Hepatocyte (in vitro differentiated cells): Measurements from ENCODE around the gene CYP27B1. TPM values are rescaled to one million over a fixed set of nuclear protein-coding genes. Genes with fewer than 3 reads are reported as not detected.

Experiments used
- DNase-seq: peaks from one replicate; pipeline ENCODE4 v3.0.0-alpha.2; 2016; ENCODE audit warnings: low spot score
- H2AFZ ChIP-seq: fragments of 200-600 bp; sonication (generic); 2 replicates; pipeline ENCODE4 v1.6.0; 2016; ENCODE audit warnings: antibody characterized with exemption, mild to moderate bottlenecking
- H3K27ac ChIP-seq: fragments of 200-600 bp; sonication (generic); 2 replicates; pipeline ENCODE4 v1.5.1; 2016; ENCODE audit warnings: mild to moderate bottlenecking
- H3K27me3 ChIP-seq: fragments of 200-600 bp; sonication (generic); 2 replicates; pipeline ENCODE4 v1.6.1; 2016
- H3K36me3 ChIP-seq: fragments of 200-600 bp; sonication (generic); replicated peaks from 2 replicates; pipeline ENCODE4 v1.5.1; 2016; ENCODE audit warnings: low read depth; ENCODE audit not compliant: insufficient read depth
- H3K4me1 ChIP-seq: fragments of 200-600 bp; sonication (generic); 2 replicates; pipeline ENCODE4 v1.5.1; 2016; ENCODE audit warnings: mild to moderate bottlenecking, moderate library complexity; ENCODE audit not compliant: insufficient read depth
- H3K4me2 ChIP-seq: fragments of 200-600 bp; sonication (generic); 2 replicates; pipeline ENCODE4 v1.6.0; 2016
- H3K4me3 ChIP-seq: fragments of 200-600 bp; sonication (generic); 2 replicates; pipeline ENCODE4 v1.5.1; 2016; ENCODE audit warnings: mild to moderate bottlenecking
- H3K79me2 ChIP-seq: fragments of 200-600 bp; sonication (generic); 2 replicates; pipeline ENCODE4 v1.6.0; 2017; ENCODE audit warnings: mild to moderate bottlenecking
- H3K9me2 ChIP-seq: fragments of 200-600 bp; sonication (generic); replicated peaks from 2 replicates; pipeline ENCODE4 v1.6.0; 2017; ENCODE audit warnings: mild to moderate bottlenecking; ENCODE audit not compliant: insufficient read depth
- H3K9me3 ChIP-seq: fragments of 200-600 bp; sonication (generic); 2 replicates; pipeline ENCODE4 v1.5.1; 2016; ENCODE audit warnings: low read depth, mild to moderate bottlenecking
- H4K20me1 ChIP-seq: fragments of 200-600 bp; sonication (generic); 2 replicates; pipeline ENCODE4 v1.6.0; 2016; ENCODE audit warnings: mild to moderate bottlenecking; ENCODE audit not compliant: insufficient read depth, poor library complexity, severe bottlenecking
- EZH2 ChIP-seq: fragments of 200-600 bp; sonication (generic); IDR thresholded peaks from 2 replicates; pipeline ENCODE4 v1.6.1; 2016; ENCODE audit warnings: antibody characterized with exemption, mild to moderate bottlenecking, borderline replicate concordance
- EZH2phosphoT487 ChIP-seq: fragments of 200-600 bp; sonication (generic); IDR thresholded peaks from one replicate; pipeline ENCODE4 v1.6.1; 2018; ENCODE audit warnings: antibody characterized with exemption, mild to moderate bottlenecking, low read depth, moderate library complexity; ENCODE audit not compliant: unreplicated experiment, severe bottlenecking
- WGBS: methylation state at CpG from one replicate; pipeline ENCODE4 v1.1.6; 2016; ENCODE audit warnings: low lambda C conversion rate; ENCODE audit errors: missing lambda C conversion rate; 5-methylcytosine and 5-hydroxymethylcytosine counted together
- microRNA-seq: library from miRNA; unstranded; fragments of <30 nt; microRNA quantifications from one replicate; pipeline ENCODE4, GENCODE V29; 2017
- polyA plus RNA-seq: library from polyadenylated mRNA; unstranded; fragments of >200 nt; fragmentation: Nextera tagmentation; extraction: Ambion mirVana; gene quantifications from 2 replicates; pipeline ENCODE4 v1.2.1, GENCODE V29; 2016
- small RNA-seq: library from RNA; depleted of rRNA; stranded (forward); fragments of <200 nt; gene quantifications from one replicate; pipeline ENCODE3, GENCODE V24; 2014
- total RNA-seq: library from RNA; depleted of rRNA; stranded (reverse); fragments of >200 nt; gene quantifications from 2 replicates; pipeline ENCODE4 v1.2.3, GENCODE V29; 2014
- TF ChIP-seq, protein P1 (sequence below): fragments of 200-600 bp; sonication (generic); IDR thresholded peaks from 2 replicates; pipeline ENCODE4 v1.5.1; 2016; ENCODE audit warnings: antibody characterized with exemption, mild to moderate bottlenecking; ENCODE audit not compliant: poor library complexity

The CYP27B1 gene
- total and polyA plus RNA-seq, 2 experiments from 2014 or later, result 0.23 to 2.3 TPM

GRCh38 chr12:57713209-57713608 is 53.7 kb downstream of the CYP27B1 start:
- no peak for DNase-seq
- no peaks in the 10 kb centered on the region for H3K9me3 ChIP-seq
- H3K27me3 ChIP-seq, result no peaks in the 10 kb centered on the region
- H3K36me3 ChIP-seq, result no peaks in the 10 kb centered on the region
- TF ChIP-seq EZH2phosphoT487, result no peak
- no peak for TF ChIP-seq EZH2
- TF ChIP-seq, protein P1, sequence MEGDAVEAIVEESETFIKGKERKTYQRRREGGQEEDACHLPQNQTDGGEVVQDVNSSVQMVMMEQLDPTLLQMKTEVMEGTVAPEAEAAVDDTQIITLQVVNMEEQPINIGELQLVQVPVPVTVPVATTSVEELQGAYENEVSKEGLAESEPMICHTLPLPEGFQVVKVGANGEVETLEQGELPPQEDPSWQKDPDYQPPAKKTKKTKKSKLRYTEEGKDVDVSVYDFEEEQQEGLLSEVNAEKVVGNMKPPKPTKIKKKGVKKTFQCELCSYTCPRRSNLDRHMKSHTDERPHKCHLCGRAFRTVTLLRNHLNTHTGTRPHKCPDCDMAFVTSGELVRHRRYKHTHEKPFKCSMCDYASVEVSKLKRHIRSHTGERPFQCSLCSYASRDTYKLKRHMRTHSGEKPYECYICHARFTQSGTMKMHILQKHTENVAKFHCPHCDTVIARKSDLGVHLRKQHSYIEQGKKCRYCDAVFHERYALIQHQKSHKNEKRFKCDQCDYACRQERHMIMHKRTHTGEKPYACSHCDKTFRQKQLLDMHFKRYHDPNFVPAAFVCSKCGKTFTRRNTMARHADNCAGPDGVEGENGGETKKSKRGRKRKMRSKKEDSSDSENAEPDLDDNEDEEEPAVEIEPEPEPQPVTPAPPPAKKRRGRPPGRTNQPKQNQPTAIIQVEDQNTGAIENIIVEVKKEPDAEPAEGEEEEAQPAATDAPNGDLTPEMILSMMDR, result no peak
- no peaks in the 10 kb centered on the region for H3K4me1 ChIP-seq
- H3K27ac ChIP-seq, result no peak overlapping the region
- no peak overlapping the region for H2AFZ ChIP-seq
- no peak overlapping the region for H3K4me3 ChIP-seq
- H4K20me1 ChIP-seq, result no peaks in the 10 kb centered on the region
- H3K79me2 ChIP-seq, result no peaks in the 10 kb centered on the region
- no peaks in the 10 kb centered on the region for H3K9me2 ChIP-seq
- 89% methylated on average over 5 of the region's 5 CpGs for WGBS
- no peak overlapping the region for H3K4me2 ChIP-seq

GRCh38 chr12:57712701-57713100 is 54.2 kb downstream of the CYP27B1 start:
- WGBS, result 96% methylated on average over 3 of the region's 3 CpGs
- Histone ChIP-seq H3K4me2 (no peak overlapping the region), H3K27ac (no peak overlapping the region), H3K27me3 (no peaks in the 10 kb centered on the region), H3K36me3 (no peaks in the 10 kb centered on the region), H3K9me2 (no peaks in the 10 kb centered on the region), H4K20me1 (no peaks in the 10 kb centered on the region), H2AFZ (no peak overlapping the region), H3K9me3 (no peaks in the 10 kb centered on the region), H3K4me1 (no peaks in the 10 kb centered on the region), H3K4me3 (no peak overlapping the region), H3K79me2 (no peaks in the 10 kb centered on the region)
- no peak for DNase-seq
- no peak for TF ChIP-seq EZH2phosphoT487
- TF ChIP-seq, protein P1, result no peak
- TF ChIP-seq EZH2, result no peak

Small RNA genes within 50 kb of the gene (microRNA-seq; reads per million reads assigned to microRNA genes)
- gene MIR6759, result 1.3 reads per million

Small RNA genes within 50 kb of the gene (small RNA-seq; reads per million reads assigned to genes)
- not detected for gene RNU6-1083P

Other genes starting within 250 kb of the CYP27B1 start
- 92.7 and 105 TPM in 2 replicates for gene DDIT3, start 246.6 kb downstream of the CYP27B1 start, total RNA-seq
- gene DDIT3, start 246.6 kb downstream of the CYP27B1 start, polyA plus RNA-seq, result 133 and 145 TPM in 2 replicates
- gene MBD6, start 244.3 kb downstream of the CYP27B1 start, total RNA-seq, result 6.6 and 7.0 TPM in 2 replicates
- gene MBD6, start 244.3 kb downstream of the CYP27B1 start, polyA plus RNA-seq, result 35.2 and 39.8 TPM in 2 replicates
- 122 and 124 TPM in 2 replicates for gene DCTN2, start 219.9 kb downstream of the CYP27B1 start, total RNA-seq
- gene DCTN2, start 219.9 kb downstream of the CYP27B1 start, polyA plus RNA-seq, result 110 and 112 TPM in 2 replicates
- 0.03 and 0.16 TPM in 2 replicates for gene KIF5A, start 217.0 kb downstream of the CYP27B1 start, total RNA-seq
- gene KIF5A, start 217.0 kb downstream of the CYP27B1 start, polyA plus RNA-seq, result 0.18 TPM in 2 replicates
- 30.0 and 41.6 TPM in 2 replicates for gene PIP4K2C, start 175.9 kb downstream of the CYP27B1 start, total RNA-seq
- gene PIP4K2C, start 175.9 kb downstream of the CYP27B1 start, polyA plus RNA-seq, result 32.3 and 34.2 TPM in 2 replicates
- gene DTX3, start 162.3 kb downstream of the CYP27B1 start, total RNA-seq, result 17.7 and 19.9 TPM in 2 replicates
- 31.2 and 42.9 TPM in 2 replicates for gene DTX3, start 162.3 kb downstream of the CYP27B1 start, polyA plus RNA-seq
- 9.0 and 12.6 TPM in 2 replicates for gene ARHGEF25, start 155.6 kb downstream of the CYP27B1 start, total RNA-seq
- gene ARHGEF25, start 155.6 kb downstream of the CYP27B1 start, polyA plus RNA-seq, result 0.29 and 1.3 TPM in 2 replicates
- 0.24 and 0.97 TPM in 2 replicates for gene B4GALNT1, start 133.9 kb downstream of the CYP27B1 start, total RNA-seq
- 0.97 and 1.2 TPM in 2 replicates for gene B4GALNT1, start 133.9 kb downstream of the CYP27B1 start, polyA plus RNA-seq
- 303 and 366 TPM in 2 replicates for gene OS9, start 72.9 kb downstream of the CYP27B1 start, total RNA-seq
- 243 and 250 TPM in 2 replicates for gene OS9, start 72.9 kb downstream of the CYP27B1 start, polyA plus RNA-seq
- 0.33 and 0.76 TPM in 2 replicates for gene AGAP2, start 28.3 kb downstream of the CYP27B1 start, total RNA-seq
- gene AGAP2, start 28.3 kb downstream of the CYP27B1 start, polyA plus RNA-seq, result 0.04 TPM in 2 replicates
- gene TSPAN31, start 22.0 kb downstream of the CYP27B1 start, total RNA-seq, result 77.6 and 81.3 TPM in 2 replicates
- 54.9 and 69.2 TPM in 2 replicates for gene TSPAN31, start 22.0 kb downstream of the CYP27B1 start, polyA plus RNA-seq
- 306 and 339 TPM in 2 replicates for gene CDK4, start 14.8 kb downstream of the CYP27B1 start, total RNA-seq
- 308 and 315 TPM in 2 replicates for gene CDK4, start 14.8 kb downstream of the CYP27B1 start, polyA plus RNA-seq
- 14.6 and 16.9 TPM in 2 replicates for gene MARCHF9, start 12.0 kb downstream of the CYP27B1 start, total RNA-seq
- 13.6 and 14.8 TPM in 2 replicates for gene MARCHF9, start 12.0 kb downstream of the CYP27B1 start, polyA plus RNA-seq
- gene METTL1, start 5.0 kb upstream of the CYP27B1 start, total RNA-seq, result 8.6 and 8.8 TPM in 2 replicates
- gene METTL1, start 5.0 kb upstream of the CYP27B1 start, polyA plus RNA-seq, result 26.1 and 31.1 TPM in 2 replicates
- 5.5 and 7.6 TPM in 2 replicates for gene EEF1AKMT3, start 5.5 kb upstream of the CYP27B1 start, total RNA-seq
- 4.5 and 10.3 TPM in 2 replicates for gene EEF1AKMT3, start 5.5 kb upstream of the CYP27B1 start, polyA plus RNA-seq
- 15.7 and 25.9 TPM in 2 replicates for gene TSFM, start 15.7 kb upstream of the CYP27B1 start, total RNA-seq
- 38.9 and 46.8 TPM in 2 replicates for gene TSFM, start 15.7 kb upstream of the CYP27B1 start, polyA plus RNA-seq
- gene AVIL, start 51.7 kb upstream of the CYP27B1 start, total RNA-seq, result 1.0 and 2.4 TPM in 2 replicates
- gene AVIL, start 51.7 kb upstream of the CYP27B1 start, polyA plus RNA-seq, result 0.93 and 1.3 TPM in 2 replicates
- gene CTDSP2, start 79.7 kb upstream of the CYP27B1 start, total RNA-seq, result 96.8 and 107 TPM in 2 replicates
- 59.3 and 75.9 TPM in 2 replicates for gene CTDSP2, start 79.7 kb upstream of the CYP27B1 start, polyA plus RNA-seq
- 6.8 and 13.7 TPM in 2 replicates for gene ATP23, start 174.5 kb upstream of the CYP27B1 start, total RNA-seq
- 6.3 and 9.1 TPM in 2 replicates for gene ATP23, start 174.5 kb upstream of the CYP27B1 start, polyA plus RNA-seq